SKM-1 (cell line): Measurements from ENCODE around the gene OPCML.

ENCODE experiments used
- DNase-seq: peaks from one replicate; lab custom pipeline; 2025; ENCODE audit not compliant: unreplicated experiment; lab: John Stamatoyannopoulos, UW

Gene OPCML

GRCh38 chr11:132999031-132999430 is 533.3 kb downstream of the OPCML start:
- DNase-seq, result no peak

- DNase-seq, result no peak
Observed at GRCh38 chr11:132997396-132997795, 534.9 kb downstream of the OPCML start.

DNA sequence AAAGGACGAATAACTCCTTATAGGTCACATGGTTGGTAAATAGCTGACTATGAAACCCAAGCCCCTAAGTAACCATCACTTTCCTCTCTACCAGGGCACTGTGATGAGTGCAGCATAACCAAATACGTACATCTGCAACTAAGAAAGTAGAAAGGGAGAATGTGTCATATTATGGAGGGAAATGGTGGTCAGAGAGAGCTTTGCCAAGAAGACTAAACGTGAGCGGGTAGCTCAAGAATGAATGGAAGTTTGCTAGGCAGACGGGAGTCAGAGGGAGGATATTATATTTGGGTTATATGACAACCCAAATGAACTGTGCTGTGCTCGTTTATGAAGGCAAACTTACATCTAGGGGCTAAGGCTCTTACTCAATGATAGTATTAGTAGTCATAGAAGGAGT is 537.3 kb downstream of the OPCML start:
- DNase-seq, result no peak

DNA sequence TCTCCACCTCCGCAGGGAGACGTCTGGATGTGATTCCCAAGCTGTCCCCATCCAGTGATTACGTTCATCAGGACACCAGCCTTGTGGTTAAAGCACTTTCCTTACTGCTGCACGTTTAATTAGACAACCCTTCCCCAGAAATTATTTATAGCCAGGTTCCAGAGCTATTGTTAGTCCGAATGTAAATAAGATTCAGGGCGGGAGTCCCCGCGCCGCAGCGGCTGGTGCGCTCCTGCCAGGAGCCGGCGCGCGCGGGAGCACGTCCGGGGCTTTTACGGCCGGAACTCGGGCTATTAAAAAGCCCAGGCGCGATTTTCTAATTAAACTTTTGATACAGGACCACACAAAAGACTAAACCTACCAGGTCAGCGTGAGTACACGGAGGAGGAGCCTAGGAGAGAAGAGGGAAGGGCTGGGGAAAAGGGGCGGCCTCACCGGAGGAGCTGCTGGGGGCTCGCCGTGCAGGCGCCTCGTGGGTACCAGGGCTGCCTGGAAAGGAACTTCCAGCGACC is 538.3 kb downstream of the OPCML start:
- no peak for DNase-seq

DNA sequence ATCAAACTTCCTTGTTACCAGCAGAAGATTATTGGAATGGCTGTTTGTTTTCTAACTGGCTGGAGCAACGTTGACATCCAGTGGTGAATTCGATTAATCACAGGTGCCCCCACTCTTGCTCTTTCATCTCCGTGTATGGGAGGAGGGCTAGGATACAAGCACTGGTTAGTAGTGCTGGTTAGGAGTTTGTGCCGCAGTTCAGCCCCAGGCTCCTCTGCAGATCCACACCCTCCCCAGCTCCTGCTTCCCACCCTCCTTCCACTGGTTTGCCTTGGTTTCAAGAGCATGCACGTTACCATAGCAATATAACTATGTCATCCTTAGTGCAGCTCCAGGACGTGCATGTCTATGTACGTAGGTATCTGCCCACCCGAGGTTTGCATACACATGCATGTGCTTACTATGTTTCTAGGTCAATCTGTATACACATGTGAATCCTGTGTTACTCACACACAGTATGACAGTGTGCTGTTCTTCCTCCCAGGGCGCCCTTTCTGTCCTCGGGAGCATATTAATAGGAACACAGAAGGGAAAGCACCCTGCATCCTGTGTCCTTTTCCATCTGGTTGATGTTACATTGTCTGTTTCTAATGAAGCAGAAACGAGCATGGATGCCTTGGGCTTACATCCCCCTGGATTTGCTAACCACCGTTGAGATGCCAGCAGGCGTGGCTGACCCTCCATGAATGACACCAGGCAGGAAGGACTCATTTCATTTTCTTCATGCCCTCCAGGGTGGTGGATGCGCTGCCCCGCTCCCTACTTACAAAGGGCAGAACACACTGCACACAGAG is 539.3 kb downstream of the OPCML start:
- no peak for DNase-seq

DNA sequence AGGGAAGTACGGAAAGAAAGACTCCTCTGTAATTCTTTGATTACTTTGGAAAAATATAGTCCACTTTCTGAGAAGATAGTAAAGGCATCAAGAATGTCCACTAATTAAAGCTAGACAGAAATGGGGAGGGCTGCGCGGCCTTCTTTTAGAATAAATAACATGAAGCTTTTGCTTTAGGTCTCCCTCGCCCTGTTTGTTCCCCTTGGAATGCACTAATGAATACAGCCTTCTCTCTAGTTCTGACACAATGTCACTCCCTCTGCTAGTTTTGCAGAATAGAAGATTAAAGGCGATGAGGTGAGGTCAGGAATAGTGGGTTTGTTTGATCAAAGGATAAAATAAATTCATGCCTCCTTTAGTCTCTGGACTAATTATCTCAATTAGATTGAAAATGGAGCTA is 543.9 kb downstream of the OPCML start:
- DNase-seq, result no peak

GRCh38 chr11:132987936-132988335 is 544.4 kb downstream of the OPCML start:
- no peak for DNase-seq

DNA sequence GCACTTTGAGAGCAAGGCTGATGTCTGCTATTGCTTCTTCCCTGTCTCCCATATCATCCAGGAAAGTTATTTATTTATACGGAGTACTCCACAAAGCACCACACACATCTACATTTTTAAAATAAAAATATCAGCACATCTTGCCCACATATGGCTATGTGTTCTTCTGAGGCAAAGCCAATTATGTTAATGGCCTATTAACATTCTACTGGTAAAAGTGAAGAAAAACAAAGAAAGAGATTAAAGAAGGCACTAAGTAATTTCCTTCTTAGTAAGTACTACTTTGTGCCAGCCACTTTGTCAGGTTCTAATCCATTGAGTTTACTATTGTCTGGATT is 548.7 kb downstream of the OPCML start:
- no peak for DNase-seq

- no peak for DNase-seq
Observed at GRCh38 chr11:132982772-132983640, 549.3 kb downstream of the OPCML start.

DNA sequence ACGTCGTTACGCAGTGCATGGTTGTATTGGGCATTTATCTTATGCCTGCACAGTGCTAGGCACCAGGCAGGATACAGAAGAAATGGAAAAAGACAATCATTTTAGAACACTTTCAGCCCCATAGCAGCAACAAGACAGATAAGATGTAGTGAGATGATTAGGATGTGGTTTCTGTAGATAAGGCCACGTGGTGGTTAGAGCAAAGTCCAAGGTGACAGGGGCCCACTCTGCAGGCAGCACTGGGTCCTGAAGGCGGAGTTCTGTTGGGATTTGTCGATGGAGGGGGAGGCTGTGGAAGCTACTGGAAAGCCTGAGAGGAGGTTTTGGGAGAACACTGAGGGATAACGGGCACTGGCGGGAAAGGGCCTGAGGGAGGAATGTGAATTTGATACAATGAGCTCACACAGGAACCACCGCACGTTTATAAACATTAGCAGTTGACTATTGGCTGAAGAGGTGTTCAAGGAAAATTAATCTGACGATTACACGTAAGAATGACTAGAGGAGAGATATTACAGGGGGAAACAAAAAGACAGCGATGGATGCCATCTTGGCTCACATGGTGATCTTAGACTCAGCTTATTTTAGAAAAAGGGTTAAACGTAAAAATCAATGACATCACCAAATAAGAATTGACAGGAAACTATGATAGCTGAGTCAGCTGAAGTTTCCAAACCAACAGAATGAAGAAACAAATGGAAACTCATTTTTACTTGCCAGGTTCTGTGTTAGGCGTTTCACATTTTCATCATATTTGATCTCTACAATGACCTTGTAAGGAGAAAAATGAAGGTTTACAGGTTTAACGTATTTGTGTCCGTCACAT is 551.0 kb downstream of the OPCML start:
- no peak for DNase-seq

DNA sequence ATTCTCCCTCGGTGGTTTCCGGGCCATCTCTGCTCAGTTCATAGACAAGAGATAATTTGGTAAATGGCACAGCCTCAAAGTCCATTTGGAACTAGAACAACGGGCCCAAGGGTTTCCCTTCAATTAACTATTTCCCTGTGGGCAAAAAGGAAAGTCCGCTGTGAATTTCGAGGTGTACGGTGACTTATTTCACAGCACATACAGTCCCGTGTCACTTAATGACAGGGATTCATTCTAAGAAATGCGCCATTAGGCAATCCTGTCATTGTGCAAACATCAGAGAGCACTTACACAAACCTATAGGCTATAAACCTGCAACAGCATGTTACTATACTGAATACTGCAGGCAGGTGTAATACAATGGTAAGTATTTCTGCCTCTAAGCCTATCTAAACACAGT is 551.6 kb downstream of the OPCML start:
- no peak for DNase-seq

- no peak for DNase-seq
Observed at GRCh38 chr11:132977746-132978145, 554.6 kb downstream of the OPCML start.

GRCh38 chr11:132977241-132977640 is 555.1 kb downstream of the OPCML start:
- DNase-seq, result no peak

DNA sequence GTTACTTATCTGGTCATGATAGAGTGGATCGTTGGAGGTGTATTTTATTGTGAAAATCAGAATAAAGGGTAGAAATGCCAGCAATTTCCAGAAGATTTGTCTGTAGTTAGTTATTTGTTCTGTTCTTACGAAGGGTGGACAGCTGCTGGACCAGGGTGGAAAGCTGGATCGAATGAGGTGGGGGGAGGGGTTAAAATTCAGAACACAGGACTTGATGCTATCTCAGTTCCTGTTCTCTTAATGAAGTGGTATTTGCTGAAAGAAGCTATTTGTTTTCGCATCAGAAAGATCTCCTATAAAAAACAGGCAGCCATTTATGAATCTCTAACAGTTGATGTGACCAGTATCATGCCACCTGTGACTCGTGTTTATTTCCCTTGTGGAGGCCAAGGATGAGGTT is 556.2 kb downstream of the OPCML start:
- no peak for DNase-seq

- no peak for DNase-seq
Observed at GRCh38 chr11:132973686-132974085, 558.6 kb downstream of the OPCML start.

GRCh38 chr11:132972565-132972964 is 559.7 kb downstream of the OPCML start:
- DNase-seq, result no peak

- no peak for DNase-seq
Observed at GRCh38 chr11:132971351-132971750, 561.0 kb downstream of the OPCML start.

DNA sequence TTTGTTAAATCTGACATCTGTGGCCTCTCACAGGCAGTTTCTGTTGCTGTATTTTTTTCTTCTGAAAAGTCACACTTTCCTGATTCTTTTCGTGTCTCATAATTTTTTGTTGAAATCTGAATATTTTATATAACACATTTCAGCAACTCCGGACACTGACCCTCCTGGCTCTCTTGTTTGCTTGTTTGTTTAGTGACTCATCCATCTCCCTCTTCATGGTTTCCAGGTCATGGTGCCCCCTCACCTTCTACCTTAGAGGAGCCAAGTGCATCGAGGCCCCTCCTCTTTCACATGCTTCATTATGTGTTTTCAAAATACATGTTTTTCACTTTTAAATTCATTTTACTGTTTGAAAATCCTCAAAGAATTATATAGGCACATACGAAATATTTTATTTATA is 562.4 kb downstream of the OPCML start:
- no peak for DNase-seq

DNA sequence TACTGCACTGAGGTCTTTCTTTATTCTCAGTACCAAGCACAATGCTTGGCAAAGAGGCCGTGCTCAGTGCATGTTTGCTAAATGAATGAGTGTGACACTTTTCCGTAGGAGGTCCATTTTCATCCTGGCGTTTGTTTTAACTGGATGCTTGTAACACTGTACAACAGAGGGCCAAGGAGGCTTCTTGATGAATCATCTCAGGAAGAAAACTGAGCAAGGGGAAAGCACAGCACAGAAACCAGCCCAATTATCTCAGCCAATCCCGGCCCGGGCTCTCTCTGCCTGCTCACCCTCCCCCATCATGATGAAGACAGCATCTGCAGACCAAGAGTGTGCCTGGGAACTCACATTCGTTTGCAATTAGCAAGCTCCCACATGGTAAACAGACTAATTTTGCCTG is 570.3 kb downstream of the OPCML start:
- no peak for DNase-seq

GRCh38 chr11:132961453-132961852 is 570.8 kb downstream of the OPCML start:
- no peak for DNase-seq
